GM18907 (cell line): Measurements from ENCODE around the gene CSRNP2.
"Not testable (repeated sequence)": the region's sequence is repeated elsewhere in the genome, so short reads cannot be mapped to it uniquely, and the experiment has no call there.

Experiments
- ATAC-seq: cut with Tn5 transposase; IDR thresholded peaks from one replicate; pipeline ENCODE4 v1.9.1; 2021; ENCODE audit warnings: mild to moderate bottlenecking, moderate library complexity; ENCODE audit not compliant: unreplicated experiment

The CSRNP2 gene

DNA sequence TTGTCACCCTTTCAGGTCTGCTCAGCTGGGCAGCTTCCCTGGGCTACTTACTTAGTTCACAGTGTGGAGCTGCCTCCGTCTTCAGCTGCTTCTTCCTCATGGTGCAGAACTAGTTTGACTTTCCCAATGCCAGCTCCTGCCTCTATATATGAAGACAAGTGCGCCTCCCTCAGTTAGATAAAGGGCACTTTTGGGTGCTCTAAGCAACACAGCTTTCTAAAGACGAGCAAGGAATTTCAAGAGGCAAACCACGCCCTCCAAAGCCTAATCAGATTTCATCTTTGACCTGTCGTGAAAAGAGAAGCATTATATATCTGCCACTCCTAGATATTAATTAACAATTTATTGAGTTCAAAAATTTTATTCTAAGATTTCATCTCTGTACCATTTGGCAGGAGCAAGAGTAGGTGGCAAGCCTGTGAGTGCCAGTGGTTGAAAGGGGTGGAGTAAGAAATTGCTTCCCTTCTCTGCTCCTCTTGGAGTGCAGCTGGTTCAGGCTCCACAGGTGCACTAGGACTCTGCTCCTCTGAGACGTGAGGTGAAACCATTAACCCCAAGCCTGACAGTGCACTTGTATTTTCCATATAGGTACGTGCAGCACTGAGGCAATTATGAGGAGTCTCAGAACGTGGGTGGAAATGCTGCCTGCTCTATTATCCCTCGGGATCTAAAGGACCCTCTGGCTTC, 55.1 kb downstream of the CSRNP2 start:
- ATAC-seq: no peak

- ATAC-seq: no peak
Observed at GRCh38 chr12:51027342-51027835, 56.0 kb downstream of the CSRNP2 start.

GRCh38 chr12:51025836-51026638, 57.4 kb downstream of the CSRNP2 start, which contains the start of gene SLC11A2:
SLC11A2 (minus strand) TSS chr12:51026384; CDS start chr12:51010728, 15,656 bp downstream.
- peak; percentile 93 for ATAC-seq

- no peak for ATAC-seq
Observed at GRCh38 chr12:51025338-51025835, 58.0 kb downstream of the CSRNP2 start.

- no peak for ATAC-seq
Observed at GRCh38 chr12:51023625-51024382, 59.6 kb downstream of the CSRNP2 start.

DNA sequence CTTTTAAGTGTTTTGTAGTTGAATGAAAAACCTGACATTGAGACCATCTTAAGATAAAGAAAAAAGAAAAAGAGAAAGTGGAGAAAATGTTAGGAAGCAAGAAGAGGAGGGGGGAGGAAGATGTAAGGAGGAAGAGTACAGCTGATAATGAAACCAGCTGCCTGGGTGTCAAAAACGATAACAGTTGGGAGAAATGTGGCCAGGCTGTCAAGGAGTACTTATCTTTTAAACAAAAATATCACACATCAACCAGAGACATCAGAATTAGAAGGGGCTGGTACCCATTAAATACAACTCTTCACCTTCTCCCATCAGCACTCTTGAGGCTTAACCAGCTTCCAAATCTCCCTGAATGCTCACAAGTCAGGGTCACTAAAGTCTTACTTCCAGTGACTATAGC, 61.7 kb downstream of the CSRNP2 start:
- ATAC-seq: no peak

DNA sequence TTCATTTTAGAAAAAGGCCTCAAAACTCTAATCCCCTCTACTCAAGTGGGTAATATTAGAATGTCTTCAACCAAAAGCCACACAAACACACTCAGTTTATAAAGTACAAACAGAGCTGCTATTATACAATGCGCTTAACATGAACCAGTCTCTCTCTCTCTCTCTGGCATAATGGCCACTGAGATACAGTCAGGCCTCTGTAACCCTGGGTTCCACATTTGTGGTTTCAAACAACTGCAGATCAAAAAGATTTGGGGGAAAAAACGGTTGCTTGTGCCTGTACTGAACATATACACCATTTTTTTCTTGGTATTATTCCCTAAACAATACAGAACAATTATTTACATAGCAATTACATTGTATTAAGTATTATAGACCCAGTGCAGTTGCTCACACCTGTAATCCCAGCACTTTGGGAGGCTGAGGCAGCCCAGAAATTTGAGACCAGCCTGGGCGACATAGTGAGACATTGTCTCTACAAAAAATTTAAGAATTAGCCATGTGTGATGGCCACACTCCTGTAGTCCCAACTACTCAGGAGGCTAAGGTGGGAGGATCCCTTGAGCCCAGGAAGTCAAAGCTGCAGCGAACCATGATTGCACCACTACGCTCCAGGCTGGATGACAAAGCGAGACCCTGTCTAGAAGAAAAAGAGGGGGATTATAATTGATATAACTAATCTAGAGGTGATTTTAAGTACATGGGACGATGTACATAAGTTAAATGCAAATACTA, 62.8 kb downstream of the CSRNP2 start:
- ATAC-seq: no peak

DNA sequence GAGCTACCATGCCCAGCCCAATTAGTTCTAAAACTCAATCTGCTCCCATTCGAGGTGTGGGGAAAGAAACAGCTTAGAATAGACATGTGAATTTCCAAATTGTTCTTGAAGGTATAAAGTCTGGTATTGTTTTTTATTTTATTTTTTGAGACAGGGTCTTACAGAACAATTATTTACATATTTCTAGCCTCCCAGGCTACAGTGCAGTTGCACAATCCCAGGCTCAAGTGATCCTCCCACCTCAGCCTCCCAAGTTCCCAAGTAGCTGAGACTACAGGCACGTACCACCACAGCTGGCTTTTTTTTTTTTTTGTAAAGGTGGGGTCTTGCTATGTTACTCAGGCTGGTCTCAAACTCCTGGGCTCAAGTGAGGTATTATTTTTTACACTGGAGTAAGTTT, 63.5 kb downstream of the CSRNP2 start:
- ATAC-seq: no peak

DNA sequence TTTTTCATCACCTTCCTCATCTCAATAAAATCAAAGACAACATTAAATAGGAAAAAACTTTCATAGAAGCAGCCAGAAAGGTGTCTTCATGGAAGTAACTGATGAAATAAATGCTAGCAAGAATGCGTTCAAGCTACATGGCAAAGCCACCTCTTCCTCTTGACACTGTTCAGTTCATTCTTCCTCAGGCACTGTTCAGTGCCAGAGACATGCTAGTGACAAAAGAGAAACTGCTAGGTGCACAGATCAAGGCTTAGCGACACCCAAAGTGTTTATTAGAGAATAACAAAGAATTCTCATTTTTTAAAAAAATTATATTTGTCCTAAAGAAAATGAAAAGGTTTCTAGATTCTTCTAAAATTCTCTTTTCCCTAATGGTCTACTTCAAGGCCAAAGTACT, 64.4 kb downstream of the CSRNP2 start:
- ATAC-seq: no peak

DNA sequence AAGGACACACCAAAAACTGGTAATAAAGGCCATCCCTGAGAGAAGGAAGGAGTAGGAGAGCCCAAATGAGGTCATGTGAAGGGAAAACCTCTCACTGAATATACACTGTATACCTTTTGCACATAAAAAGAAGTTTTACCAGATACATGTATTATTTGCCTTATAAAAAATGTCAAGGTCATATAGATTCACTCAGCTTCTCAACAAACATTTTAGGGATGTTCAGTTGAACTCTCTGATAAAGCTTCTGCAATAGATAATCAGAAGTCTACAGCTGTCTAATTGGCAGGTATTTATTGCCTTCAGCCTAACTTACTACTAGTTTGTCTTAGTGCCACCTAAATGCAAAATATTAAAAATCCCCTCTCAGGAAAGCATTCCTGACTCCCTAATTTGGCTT, 65.9 kb downstream of the CSRNP2 start:
- ATAC-seq: no peak

- not testable (repeated sequence) for ATAC-seq
Observed at GRCh38 chr12:51014467-51014866, 68.9 kb downstream of the CSRNP2 start.

- no peak for ATAC-seq
Observed at GRCh38 chr12:51013441-51013840, 70.0 kb downstream of the CSRNP2 start.

GRCh38 chr12:51012570-51013236, 70.7 kb downstream of the CSRNP2 start:
- ATAC-seq: no peak

GRCh38 chr12:51011955-51012354, 71.4 kb downstream of the CSRNP2 start:
- no peak for ATAC-seq
